Kidney epithelial cell (primary cell): ENCODE results near the gene CHODL. TPM values are rescaled to one million over a fixed set of nuclear protein-coding genes. Genes with fewer than 3 reads are reported as not detected.

Experiments used
- DNase-seq: peaks from one replicate; pipeline ENCODE4 v3.0.0-alpha.2; 2010; ENCODE audit warnings: low read depth
- H3K27me3 ChIP-seq: 2 replicates; pipeline ENCODE4 v1.6.0; 2011; ENCODE audit warnings: low read length; ENCODE audit not compliant: control insufficient read depth, insufficient read depth
- H3K36me3 ChIP-seq: 2 replicates; pipeline ENCODE4 v1.5.1; 2011; ENCODE audit warnings: low read length; ENCODE audit not compliant: control insufficient read depth, insufficient read depth
- H3K4me3 ChIP-seq: 2 replicates; pipeline ENCODE4 v1.5.1; 2011; ENCODE audit warnings: low read depth, mild to moderate bottlenecking, control low read depth, low read length
- total RNA-seq: library from RNA; depleted of rRNA; stranded (reverse); fragments of >200 nt; gene quantifications from 2 replicates; pipeline ENCODE4 v1.2.3, GENCODE V29; 2015
- TF ChIP-seq, protein P1 (sequence below): IDR thresholded peaks from 2 replicates; pipeline ENCODE4 v1.5.1; 2011; ENCODE audit warnings: mild to moderate bottlenecking, moderate library complexity, low read length, control low read depth, inconsistent platforms; ENCODE audit not compliant: insufficient read depth, poor library complexity, severe bottlenecking

The CHODL gene
- total RNA-seq, 1 donor from 2014 or later: 1.3 TPM

DNA sequence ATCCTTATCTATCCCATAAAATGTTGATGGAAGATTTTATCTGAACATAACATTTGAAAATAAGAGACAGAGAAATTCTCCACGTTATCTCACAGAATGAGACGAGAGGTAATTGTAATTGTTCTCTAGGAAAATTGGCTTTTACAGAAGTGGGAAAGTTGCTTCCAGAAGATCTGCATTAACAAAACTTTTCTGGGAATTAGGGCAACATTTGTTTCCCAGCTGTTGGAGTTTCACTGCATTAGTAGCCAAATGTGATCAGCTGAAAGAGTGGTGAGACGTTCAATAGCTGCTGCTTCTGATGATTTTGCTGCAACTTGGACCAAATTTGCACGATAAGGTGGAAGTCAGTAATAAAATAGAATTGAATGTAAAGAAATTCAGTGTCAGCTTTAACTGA is 7.6 kb downstream of the CHODL start:
- Histone ChIP-seq H3K36me3 (no peaks in the 10 kb centered on the region), H3K4me3 (no peak overlapping the region), H3K27me3 (no peaks in the 10 kb centered on the region)
- TF ChIP-seq, protein P1, sequence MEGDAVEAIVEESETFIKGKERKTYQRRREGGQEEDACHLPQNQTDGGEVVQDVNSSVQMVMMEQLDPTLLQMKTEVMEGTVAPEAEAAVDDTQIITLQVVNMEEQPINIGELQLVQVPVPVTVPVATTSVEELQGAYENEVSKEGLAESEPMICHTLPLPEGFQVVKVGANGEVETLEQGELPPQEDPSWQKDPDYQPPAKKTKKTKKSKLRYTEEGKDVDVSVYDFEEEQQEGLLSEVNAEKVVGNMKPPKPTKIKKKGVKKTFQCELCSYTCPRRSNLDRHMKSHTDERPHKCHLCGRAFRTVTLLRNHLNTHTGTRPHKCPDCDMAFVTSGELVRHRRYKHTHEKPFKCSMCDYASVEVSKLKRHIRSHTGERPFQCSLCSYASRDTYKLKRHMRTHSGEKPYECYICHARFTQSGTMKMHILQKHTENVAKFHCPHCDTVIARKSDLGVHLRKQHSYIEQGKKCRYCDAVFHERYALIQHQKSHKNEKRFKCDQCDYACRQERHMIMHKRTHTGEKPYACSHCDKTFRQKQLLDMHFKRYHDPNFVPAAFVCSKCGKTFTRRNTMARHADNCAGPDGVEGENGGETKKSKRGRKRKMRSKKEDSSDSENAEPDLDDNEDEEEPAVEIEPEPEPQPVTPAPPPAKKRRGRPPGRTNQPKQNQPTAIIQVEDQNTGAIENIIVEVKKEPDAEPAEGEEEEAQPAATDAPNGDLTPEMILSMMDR: no peak
- no peak for DNase-seq

DNA sequence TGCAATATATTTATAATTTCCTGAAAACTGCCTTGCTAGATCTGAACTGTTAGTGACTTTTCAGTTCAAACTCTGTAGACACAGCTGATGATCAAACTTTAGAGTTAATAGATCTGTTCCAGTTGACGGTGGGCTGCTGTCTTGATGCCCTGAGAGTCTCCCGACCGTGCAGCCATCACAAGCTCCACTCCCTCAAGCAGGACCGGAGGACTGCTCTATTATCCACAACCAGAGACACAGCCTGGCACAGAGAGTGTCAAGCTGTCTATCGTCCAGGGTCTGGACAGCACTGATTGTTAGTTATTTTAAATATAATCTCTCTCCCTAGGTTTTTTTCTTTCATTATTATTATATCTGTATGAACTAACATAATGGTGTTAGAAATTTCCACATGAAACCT is 8.0 kb downstream of the CHODL start:
- DNase-seq: no peak
- Histone ChIP-seq H3K27me3 (no peaks in the 10 kb centered on the region), H3K36me3 (no peaks in the 10 kb centered on the region), H3K4me3 (no peak overlapping the region)
- TF ChIP-seq, protein P1: no peak

DNA sequence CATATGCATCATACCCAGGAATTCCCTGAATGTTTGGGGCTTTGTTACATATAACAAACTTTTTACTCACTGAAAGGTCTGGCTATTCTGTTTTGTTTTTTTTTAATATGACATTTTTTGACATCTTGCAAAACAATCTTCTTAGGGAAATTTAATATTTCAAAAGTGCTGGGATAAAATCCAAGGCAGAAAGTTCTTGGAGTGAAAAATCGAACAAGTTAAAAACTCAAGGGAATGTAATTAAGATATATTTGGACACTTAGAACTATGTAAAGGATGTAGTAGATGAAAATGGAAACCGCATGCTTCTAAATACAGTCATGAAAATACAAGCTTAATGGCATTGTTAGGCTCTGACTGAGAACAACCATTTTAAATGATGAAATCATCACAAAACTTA is 8.6 kb downstream of the CHODL start:
- no peaks in the 10 kb centered on the region for H3K36me3 ChIP-seq
- no peak overlapping the region for H3K4me3 ChIP-seq
- H3K27me3 ChIP-seq: no peaks in the 10 kb centered on the region
- DNase-seq: no peak
- TF ChIP-seq, protein P1: no peak

DNA sequence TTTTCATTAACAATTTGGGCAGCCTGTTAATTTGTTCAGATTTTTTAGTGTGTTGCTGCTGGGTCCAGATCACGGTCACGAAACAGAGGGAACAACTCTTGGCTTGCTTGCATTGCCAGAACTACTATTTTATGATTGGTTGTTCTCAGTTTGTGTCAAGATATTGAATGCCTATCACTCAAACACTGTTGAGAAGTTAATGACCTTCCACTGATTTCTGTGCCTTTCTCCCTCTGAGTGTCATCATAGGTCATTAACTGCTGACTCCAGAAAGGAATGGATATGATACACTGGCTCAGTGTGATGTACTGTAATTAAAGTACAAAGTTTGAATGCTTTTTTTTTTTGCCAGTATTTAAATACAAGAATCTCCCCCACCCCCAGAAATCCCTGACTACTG is 9.2 kb downstream of the CHODL start:
- no peaks in the 10 kb centered on the region for H3K27me3 ChIP-seq
- no peak overlapping the region for H3K4me3 ChIP-seq
- TF ChIP-seq, protein P1: no peak
- H3K36me3 ChIP-seq: no peaks in the 10 kb centered on the region
- DNase-seq: no peak

DNA sequence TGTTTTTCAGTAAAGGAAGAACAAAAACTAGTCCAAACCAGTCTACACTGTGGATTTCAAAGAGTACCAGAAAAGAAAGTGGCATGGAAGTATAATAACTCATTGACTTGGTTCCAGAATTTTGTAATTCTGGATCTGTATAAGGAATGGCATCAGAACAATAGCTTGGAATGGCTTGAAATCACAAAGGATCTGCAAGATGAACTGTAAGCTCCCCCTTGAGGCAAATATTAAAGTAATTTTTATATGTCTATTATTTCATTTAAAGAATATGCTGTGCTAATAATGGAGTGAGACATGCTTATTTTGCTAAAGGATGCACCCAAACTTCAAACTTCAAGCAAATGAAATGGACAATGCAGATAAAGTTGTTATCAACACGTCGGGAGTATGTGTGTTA is 21.3 kb downstream of the CHODL start:
- TF ChIP-seq, protein P1: no peak
- Histone ChIP-seq H3K27me3 (no peaks in the 10 kb centered on the region), H3K36me3 (no peaks in the 10 kb centered on the region), H3K4me3 (no peak overlapping the region)
- DNase-seq: no peak

DNA sequence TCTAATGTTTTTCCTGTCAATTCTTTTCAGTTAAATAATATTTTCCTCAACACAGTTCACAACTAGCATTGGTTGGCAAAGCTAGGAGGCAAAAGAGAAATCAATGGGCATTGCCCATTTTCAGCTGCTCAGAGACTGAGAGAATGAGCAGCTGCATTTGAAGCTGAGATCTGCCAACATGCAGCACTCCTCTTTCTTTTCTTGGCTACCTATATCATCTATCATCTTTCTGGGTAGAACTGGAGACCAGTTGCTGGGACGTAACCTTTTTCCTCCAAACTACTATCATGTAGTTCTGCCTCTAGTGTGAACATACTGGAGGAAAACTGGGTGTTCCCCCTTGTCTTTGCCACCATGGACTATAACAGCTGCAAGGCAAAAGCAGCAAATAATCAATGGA is 22.9 kb downstream of the CHODL start:
- TF ChIP-seq, protein P1: no peak
- DNase-seq: no peak
- no peaks in the 10 kb centered on the region for H3K27me3 ChIP-seq
- H3K4me3 ChIP-seq: no peak overlapping the region
- no peaks in the 10 kb centered on the region for H3K36me3 ChIP-seq
